IMR-90 (cell line): ENCODE data around the gene EDN3. TPM values are rescaled to one million over a fixed set of nuclear protein-coding genes. Genes with fewer than 3 reads are reported as not detected.

Experiments
- ATAC-seq: fragments of 200-7000 bp; cut with Tn5 transposase; 2 replicates; pipeline ENCODE4 v1.9.1; 2020; ENCODE audit warnings: low read depth, mild to moderate bottlenecking, moderate library complexity
- BruUV-seq: library from RNA; stranded (reverse); fragments of 400-500 nt; replicated peaks from 2 replicates; lab custom pipeline; 2021; lab: Mats Ljungman, UMichigan
- CTCF ChIA-PET: fragments of 300-600 bp; formaldehyde crosslinking; extraction: SDS; loops from one replicate; lab custom pipeline; 2021; ENCODE audit warnings: antibody characterized with exemption; lab: Yijun Ruan, JAX
- POLR2A ChIA-PET: fragments of 300-600 bp; sonication (Branson Sonifier 250); formaldehyde crosslinking; loops from one replicate; lab custom pipeline; 2022; ENCODE audit warnings: antibody characterized with exemption; ENCODE audit not compliant: unreplicated experiment; lab: Charles Lee
- DNase-seq: peaks from one replicate; pipeline ENCODE4 v3.0.0; 2013
- H2AFZ ChIP-seq: replicated peaks from 2 replicates; pipeline ENCODE3; 2013; ENCODE audit warnings: low read length, mild to moderate bottlenecking; ENCODE audit not compliant: poor library complexity
- H2AK5ac ChIP-seq: 2 replicates; pipeline ENCODE4 v1.6.1; 2013; ENCODE audit warnings: low read depth, low read length, inconsistent platforms
- H2AK9ac ChIP-seq: replicated peaks from 2 replicates; pipeline ENCODE3; 2013; ENCODE audit warnings: mild to moderate bottlenecking, low read depth, low read length, moderate library complexity; ENCODE audit not compliant: poor library complexity
- H2BK120ac ChIP-seq: 2 replicates; pipeline ENCODE4 v1.6.1; 2013; ENCODE audit warnings: low read depth, low read length, inconsistent platforms
- H2BK15ac ChIP-seq: 3 replicates; pipeline ENCODE4 v1.6.1; 2013; ENCODE audit warnings: low read depth, low read length, inconsistent platforms
- H2BK20ac ChIP-seq: 2 replicates; pipeline ENCODE4 v1.6.1; 2013; ENCODE audit warnings: low read depth, mild to moderate bottlenecking, inconsistent platforms, low read length, moderate library complexity
- H2BK5ac ChIP-seq: 2 replicates; pipeline ENCODE4 v1.6.1; 2013; ENCODE audit warnings: mild to moderate bottlenecking, low read depth, low read length, inconsistent platforms; ENCODE audit not compliant: poor library complexity, severe bottlenecking
- H3K14ac ChIP-seq: replicated peaks from 2 replicates; pipeline ENCODE4 v1.6.1; 2013; ENCODE audit warnings: low read depth, low read length, inconsistent platforms
- H3K18ac ChIP-seq: 2 replicates; pipeline ENCODE4 v1.6.1; 2013; ENCODE audit warnings: low read depth, low read length, control low read depth
- H3K23ac ChIP-seq: 2 replicates; pipeline ENCODE4 v1.6.1; 2013; ENCODE audit warnings: low read depth, low read length, inconsistent platforms
- H3K27ac ChIP-seq: 2 replicates; pipeline ENCODE4 v1.5.1; 2013; ENCODE audit warnings: mild to moderate bottlenecking, control low read depth, low read length; ENCODE audit not compliant: insufficient read depth
- H3K27me3 ChIP-seq: 2 replicates; pipeline ENCODE4 v1.6.1; 2013; ENCODE audit warnings: low read length; ENCODE audit not compliant: control insufficient read depth, insufficient read depth
- H3K36me3 ChIP-seq: 2 replicates; pipeline ENCODE4 v1.6.1; 2013; ENCODE audit warnings: low read length, mixed read lengths; ENCODE audit not compliant: control insufficient read depth, insufficient read depth
- H3K4ac ChIP-seq: 2 replicates; pipeline ENCODE4 v1.6.1; 2013; ENCODE audit warnings: low read depth, low read length, inconsistent platforms
- H3K4me1 ChIP-seq: 2 replicates; pipeline ENCODE4 v1.6.1; 2013; ENCODE audit warnings: low read length, mixed read lengths; ENCODE audit not compliant: control insufficient read depth, insufficient read depth
- H3K4me2 ChIP-seq: 2 replicates; pipeline ENCODE4 v1.6.1; 2013; ENCODE audit warnings: low read depth, mild to moderate bottlenecking, control low read depth, low read length, moderate library complexity
- H3K4me3 ChIP-seq: 2 replicates; pipeline ENCODE4 v1.5.1; 2013; ENCODE audit warnings: low read depth, mild to moderate bottlenecking, control low read depth, low read length, moderate library complexity; ENCODE audit not compliant: insufficient read depth
- H3K56ac ChIP-seq: 2 replicates; pipeline ENCODE4 v1.6.1; 2013; ENCODE audit warnings: low read length, inconsistent platforms; ENCODE audit not compliant: insufficient read depth; ENCODE audit errors: extremely low read depth
- H3K79me1 ChIP-seq, 2 experiments: 2 replicates each; pipeline ENCODE4 v1.6.1; 2013; ENCODE audit warnings: low read length in 2 of 2, inconsistent platforms in 1 of 2, low read depth in 1 of 2
- H3K9ac ChIP-seq: 2 replicates; pipeline ENCODE4 v1.6.1; 2013; ENCODE audit warnings: low read depth, low read length, control low read depth
- H3K9me1 ChIP-seq: 2 replicates; pipeline ENCODE4 v1.6.1; 2013; ENCODE audit warnings: low read length, inconsistent platforms; ENCODE audit not compliant: insufficient read depth
- H3K9me3 ChIP-seq: 2 replicates; pipeline ENCODE4 v1.6.1; 2013; ENCODE audit warnings: low read length; ENCODE audit not compliant: control insufficient read depth, insufficient read depth
- H4K20me1 ChIP-seq: 2 replicates; pipeline ENCODE4 v1.6.1; 2013; ENCODE audit warnings: low read length, inconsistent platforms; ENCODE audit not compliant: insufficient read depth
- H4K5ac ChIP-seq: 2 replicates; pipeline ENCODE4 v1.6.1; 2013; ENCODE audit warnings: mild to moderate bottlenecking, low read depth, low read length, control low read depth
- H4K8ac ChIP-seq, 2 experiments: 2 replicates each; pipeline ENCODE4 v1.6.1; 2013; ENCODE audit warnings: low read depth in 2 of 2, low read length in 2 of 2, control low read depth in 1 of 2, inconsistent platforms in 1 of 2
- H4K91ac ChIP-seq: 2 replicates; pipeline ENCODE4 v1.6.1; 2013; ENCODE audit warnings: low read depth, low read length, inconsistent platforms; ENCODE audit not compliant: insufficient read depth
- MAFK ChIP-seq: IDR thresholded peaks from 2 replicates; pipeline ENCODE4 v1.6.1; 2012; ENCODE audit warnings: low read depth, low read length, improper control_type of control experiment
- RAD21 ChIP-seq: IDR thresholded peaks from 2 replicates; pipeline ENCODE4 v1.6.1; 2012; ENCODE audit warnings: low read length, improper control_type of control experiment
- WGBS, 2 experiments: methylation state at CpG; one replicate each; pipeline versions ENCODE4 v1.1.5 to v1.1.7; 2013; ENCODE audit warnings: missing lambda C conversion rate in 2 of 2; ENCODE audit not compliant: insufficient read length in 1 of 2; ENCODE audit errors: extremely low coverage in 2 of 2; 5-methylcytosine and 5-hydroxymethylcytosine counted together
- dilution Hi-C: fragments of 300-500 bp; cut with HindIII; formaldehyde crosslinking; loops from one replicate; pipeline ENCODE4 v1.14.3; 2018; ENCODE audit warnings: low sequenced_read_pairs; ENCODE audit not compliant: unreplicated experiment
- in situ Hi-C: fragments of 300-500 bp; cut with MboI; formaldehyde crosslinking; loops from 3 replicates; pipeline ENCODE4 v1.14.3; 2019; ENCODE audit warnings: low sequenced_read_pairs, inconsistent platforms, mixed read lengths
- intact Hi-C: fragments of 100-400 bp; cut with micrococcal nuclease; formaldehyde crosslinking; loops from 2 replicates; pipeline ENCODE4 v1.10.0; 2022
- polyA plus RNA-seq, 3 experiments: library from polyadenylated mRNA; depleted of rRNA; stranded (reverse); fragments of >200 nt; gene quantifications; 2 replicates each; pipeline ENCODE4 v1.2.3, GENCODE V29; 2012; ENCODE audit warnings: low replicate concordance in 1 of 3
- total RNA-seq: library from RNA; depleted of rRNA; stranded (reverse); fragments of >200 nt; gene quantifications from 2 replicates; pipeline ENCODE4 v1.2.3, GENCODE V29; 2012

EDN3 gene
- total and polyA plus RNA-seq, 2 of the 4 experiments (the other 2 are of a cell fraction): not detected

- TF ChIP-seq MAFK (peak; percentile 79), RAD21 (no peak)
- no TSS peak for BruUV-seq
- H3K56ac ChIP-seq: no peak overlapping the region
- ChIA-PET POLR2A (no interaction called here), CTCF (no interaction called here)
- H2AFZ ChIP-seq: no peak overlapping the region
- H4K20me1 ChIP-seq: no peaks in the 10 kb centered on the region
- H3K4me2 ChIP-seq: no peak overlapping the region
- no peak overlapping the region for H2BK120ac ChIP-seq
- H4K91ac ChIP-seq: no peak overlapping the region
- peaks cover 10% of the 10 kb centered on the region; the same call in 1 of the 2 replicates for H3K9me3 ChIP-seq
- in situ Hi-C loops (no loop called here), intact Hi-C loops (no loop called here), dilution Hi-C loops (no loop called here)
- H2BK5ac ChIP-seq: no peak overlapping the region
- H3K9ac ChIP-seq: no peak overlapping the region
- H3K27me3 ChIP-seq: no peaks in the 10 kb centered on the region
- H4K8ac ChIP-seq: no peak overlapping the region
- no peak overlapping the region for H3K27ac ChIP-seq
- no peaks in the 10 kb centered on the region for H3K36me3 ChIP-seq
- no peak overlapping the region for H4K5ac ChIP-seq
- no peak for ATAC-seq
- no peak overlapping the region for H2AK9ac ChIP-seq
- no peaks in the 10 kb centered on the region for H3K9me1 ChIP-seq
- H3K4ac ChIP-seq: no peak overlapping the region
- H2BK15ac ChIP-seq: no peak overlapping the region
- H2BK20ac ChIP-seq: no peak overlapping the region
- no peaks in the 10 kb centered on the region for H3K79me1 ChIP-seq
- no peaks in the 10 kb centered on the region for H3K4me1 ChIP-seq
- H3K18ac ChIP-seq: no peak overlapping the region
- no peak overlapping the region for H3K4me3 ChIP-seq
- H3K23ac ChIP-seq: no peak overlapping the region
- no peak overlapping the region for H2AK5ac ChIP-seq
- WGBS, 2 experiments: 0 to 100% methylated on average over 1 of the region's 10 CpGs
- H3K14ac ChIP-seq: no peak overlapping the region
- no peak for DNase-seq
Observed at GRCh38 chr20:59351157-59352040, 51.0 kb downstream of the EDN3 start.
